HG03442 (cell line): ENCODE data around the gene SMG6.
"Not testable (repeated sequence)": the region's sequence is repeated elsewhere in the genome, so short reads cannot be mapped to it uniquely, and the experiment has no call there.

Experiments
- ATAC-seq: cut with Tn5 transposase; IDR thresholded peaks from one replicate; pipeline ENCODE4 v1.9.1; 2021; ENCODE audit warnings: mild to moderate bottlenecking, moderate library complexity; ENCODE audit not compliant: unreplicated experiment

Gene SMG6

DNA sequence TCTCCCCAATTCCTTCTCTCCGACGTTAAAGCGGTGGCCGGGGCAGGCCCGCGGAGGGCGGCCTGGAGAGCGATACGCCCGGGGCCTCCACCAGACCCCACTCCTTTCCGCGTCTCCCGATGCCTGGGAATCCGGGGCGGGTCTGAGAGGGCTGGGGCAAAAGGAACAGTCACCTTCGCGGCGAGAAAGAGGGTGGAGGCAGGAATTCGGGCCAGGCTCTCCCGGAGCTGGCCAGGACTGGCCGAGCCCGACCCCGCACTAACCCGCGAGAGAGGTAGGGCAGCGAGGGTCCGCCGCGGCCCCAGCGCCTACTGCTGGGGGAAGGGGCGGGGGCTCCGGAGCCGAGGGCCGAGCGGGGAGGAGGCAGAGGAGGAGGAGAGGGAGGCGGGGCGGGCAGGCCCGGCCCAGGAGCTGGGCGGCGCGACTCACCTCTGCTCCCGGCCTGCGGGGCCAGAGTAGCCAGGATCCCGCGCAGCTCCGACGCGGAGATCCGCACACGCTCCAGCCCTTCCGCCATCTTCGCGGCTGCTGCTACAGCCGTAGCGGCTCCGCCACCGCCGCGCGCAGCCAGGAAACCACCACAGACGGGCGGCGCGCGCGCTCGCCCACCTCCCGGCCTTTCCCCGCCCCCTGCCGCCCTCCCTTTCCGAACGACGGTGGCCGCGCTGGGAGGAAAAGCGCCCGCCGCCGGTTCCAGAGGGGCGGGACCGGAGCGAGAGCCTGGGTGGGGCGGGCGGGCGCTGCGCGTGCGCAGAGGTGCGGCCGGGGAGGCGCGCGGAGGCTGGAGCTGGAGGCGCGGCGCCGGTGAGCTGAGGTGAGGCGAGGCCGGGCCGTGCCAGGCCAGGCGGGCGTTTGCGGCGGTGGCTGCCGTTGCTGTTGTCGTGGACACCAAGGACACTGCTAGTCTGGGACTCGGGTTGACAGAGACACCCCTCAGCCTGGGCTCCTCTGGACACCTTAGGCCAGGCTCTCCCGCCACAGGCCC, at the start of gene SMG6, which contains the start of gene SRR:
Gene SMG6 (minus strand): TSS at position 582 of the 985 bp plus-strand sequence. CDS start 65 bp downstream, at position 517.
Gene SRR (plus strand): TSS at position 747 of the 985 bp plus-strand sequence. CDS start 11,611 bp downstream, outside the sequence.
- ATAC-seq: peak; percentile 70

- ATAC-seq: no peak
Observed at GRCh38 chr17:2351269-2351668, 47.7 kb upstream of the SMG6 start.

DNA sequence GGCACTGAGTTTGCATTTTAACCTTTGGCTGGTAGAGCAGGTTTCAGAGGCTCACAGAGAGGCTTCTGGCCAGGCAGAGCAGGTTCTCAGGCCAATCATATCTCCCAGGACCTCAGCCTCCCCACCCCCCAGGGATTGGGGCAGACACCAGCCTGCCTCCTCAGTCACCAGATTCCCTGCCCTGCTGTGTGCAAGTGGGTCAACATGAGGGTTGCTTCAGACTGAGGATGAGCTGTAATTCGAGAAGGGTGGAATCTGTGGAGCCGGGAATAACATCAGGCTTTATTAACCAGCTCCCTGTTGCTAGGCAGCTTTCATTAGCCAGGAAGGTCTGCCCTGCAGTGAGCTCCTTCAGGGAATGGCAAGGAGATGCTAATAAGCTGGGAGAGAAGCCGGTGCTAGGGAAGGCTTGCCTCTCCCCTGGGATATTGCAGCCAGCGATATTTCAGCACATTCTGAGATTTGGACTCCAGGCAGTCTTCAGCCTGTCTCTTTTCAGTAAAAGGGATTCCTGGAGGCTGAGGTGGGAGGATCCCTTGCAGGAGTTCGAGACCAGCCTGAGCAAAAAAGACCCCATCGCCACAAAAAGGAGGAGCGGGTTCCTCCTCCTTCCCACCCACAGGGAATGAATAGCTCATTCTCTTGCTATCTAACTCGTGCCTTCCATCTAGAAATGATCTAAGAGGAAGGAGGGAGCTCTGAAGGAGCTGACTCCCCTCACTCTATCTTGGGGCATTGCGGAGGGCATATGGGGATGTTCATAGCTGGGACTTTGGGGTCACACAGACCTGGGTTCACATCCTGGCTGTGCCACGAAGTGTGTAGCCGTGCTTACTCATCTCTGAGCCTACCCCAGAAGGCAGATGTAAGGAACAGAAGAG, 44.5 kb upstream of the SMG6 start:
- ATAC-seq: no peak

GRCh38 chr17:2346475-2346874, 42.9 kb upstream of the SMG6 start:
- ATAC-seq: no peak

- ATAC-seq: no peak
Observed at GRCh38 chr17:2344528-2344927, 40.9 kb upstream of the SMG6 start.

GRCh38 chr17:2343421-2343820, 39.8 kb upstream of the SMG6 start:
- no peak for ATAC-seq

- ATAC-seq: no peak
Observed at GRCh38 chr17:2338315-2338657, 34.7 kb upstream of the SMG6 start.

DNA sequence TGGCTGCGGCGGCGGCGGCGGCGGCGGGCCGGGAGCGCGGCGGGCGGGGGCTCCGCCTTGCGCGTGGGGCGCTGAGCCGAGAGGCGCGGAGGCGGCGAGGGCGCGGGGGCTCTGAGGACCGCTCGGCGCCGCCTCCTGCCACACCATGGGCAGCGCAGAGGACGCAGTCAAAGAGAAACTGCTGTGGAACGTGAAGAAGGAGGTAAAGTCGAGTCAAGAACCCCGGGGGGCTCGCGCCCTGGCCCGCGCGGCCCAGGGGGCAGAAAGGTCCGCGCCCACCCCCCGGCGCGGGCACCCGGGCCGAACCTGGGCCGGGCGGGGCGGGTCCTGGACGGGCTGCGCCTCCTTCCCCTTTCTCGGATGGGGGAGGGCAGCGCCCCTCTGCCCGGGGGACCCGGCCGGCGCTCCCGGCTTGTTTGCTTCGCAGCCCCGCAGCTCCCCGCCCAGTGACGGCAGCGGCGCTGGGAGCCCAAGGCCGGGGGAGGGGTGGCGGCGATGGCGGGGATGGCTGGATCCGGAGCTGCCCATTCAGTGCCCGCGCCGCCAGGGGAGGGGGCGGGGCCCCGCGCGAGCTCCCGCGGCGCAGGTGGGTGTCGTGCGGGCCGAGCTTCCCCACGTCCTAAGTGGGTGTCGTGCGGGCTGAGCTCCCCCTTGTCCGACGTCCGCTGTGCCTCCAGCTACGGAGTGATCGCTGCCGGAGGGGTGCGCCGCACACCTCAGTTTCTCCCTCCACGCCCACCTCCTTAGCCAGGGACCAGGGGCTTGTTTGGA, 34.1 kb upstream of the SMG6 start:
- peak; percentile 20 for ATAC-seq

DNA sequence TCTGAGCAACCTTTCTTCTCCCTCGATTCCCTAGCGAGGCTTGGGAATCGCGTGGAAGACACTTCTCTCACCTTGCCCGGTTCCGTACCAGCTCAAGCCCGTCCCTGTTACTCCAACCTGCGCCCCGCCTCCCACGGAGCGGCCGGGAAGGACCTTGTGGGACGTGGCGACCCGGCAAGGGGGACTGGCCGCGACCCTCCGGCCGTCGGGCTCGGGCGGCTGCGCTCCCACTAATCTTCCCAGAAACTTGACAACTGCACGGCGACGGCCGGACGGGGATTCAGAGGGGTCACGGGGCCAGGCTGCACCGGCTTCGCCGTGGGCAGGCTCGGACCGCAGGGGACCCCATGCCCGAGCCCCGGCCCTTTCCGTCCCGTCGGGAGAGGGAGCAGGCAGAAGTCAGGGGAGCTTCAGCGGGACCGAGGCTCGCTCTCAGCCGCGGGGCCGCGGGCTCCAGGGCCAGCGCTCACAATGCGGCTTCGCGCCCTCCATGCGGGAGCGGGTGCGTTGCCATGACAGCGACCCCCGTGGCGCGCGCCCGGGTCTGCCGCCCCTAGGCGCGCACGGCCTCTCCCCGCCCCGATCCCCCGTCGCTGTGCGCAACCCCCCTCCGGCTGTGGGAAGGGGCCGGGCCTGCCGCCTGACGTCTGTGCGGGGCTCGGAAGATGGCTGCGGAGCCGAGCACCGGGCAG, 33.4 kb upstream of the SMG6 start, which contains the start of gene SGSM2:
Gene SGSM2 (plus strand): TSS at position 650 of the 692 bp plus-strand sequence. CDS start 188 bp downstream, outside the sequence.
- peak; percentile 27 for ATAC-seq

DNA sequence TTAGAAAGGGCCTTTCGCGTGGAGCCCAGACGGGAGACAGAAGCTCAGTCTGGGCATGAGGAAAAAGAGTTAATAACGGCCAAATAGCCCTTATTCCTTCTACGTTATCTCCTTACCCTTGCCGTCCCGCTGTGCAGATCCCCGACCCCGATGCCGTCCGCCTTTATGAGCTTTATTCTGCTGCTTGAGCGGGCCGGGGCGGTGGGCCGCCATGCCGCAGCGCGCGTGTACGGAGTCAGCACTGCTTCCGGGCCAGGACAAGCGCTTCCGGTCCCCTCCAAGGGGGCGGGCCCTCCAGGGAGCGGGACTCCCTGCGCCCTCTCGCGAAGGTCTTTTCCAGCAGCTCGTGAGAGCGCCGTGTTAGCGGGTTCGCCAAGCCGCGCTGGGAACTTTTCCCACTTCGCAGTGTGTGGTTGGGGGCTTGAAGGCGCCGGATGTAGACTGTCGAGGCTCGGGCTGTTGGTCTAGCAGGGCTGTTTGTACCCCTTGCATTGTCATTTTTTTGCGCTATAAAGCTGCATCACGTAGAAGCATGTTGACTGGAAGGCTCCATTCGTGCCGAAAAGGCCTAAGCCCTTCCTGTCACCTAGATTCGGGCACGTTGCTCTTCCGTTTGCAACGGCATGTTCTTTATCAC, 32.7 kb upstream of the SMG6 start, which contains the start of gene TSR1:
Gene TSR1 (minus strand): TSS at position 243 of the 637 bp plus-strand sequence. CDS start 30 bp downstream, at position 213.
- peak; percentile 68 for ATAC-seq

DNA sequence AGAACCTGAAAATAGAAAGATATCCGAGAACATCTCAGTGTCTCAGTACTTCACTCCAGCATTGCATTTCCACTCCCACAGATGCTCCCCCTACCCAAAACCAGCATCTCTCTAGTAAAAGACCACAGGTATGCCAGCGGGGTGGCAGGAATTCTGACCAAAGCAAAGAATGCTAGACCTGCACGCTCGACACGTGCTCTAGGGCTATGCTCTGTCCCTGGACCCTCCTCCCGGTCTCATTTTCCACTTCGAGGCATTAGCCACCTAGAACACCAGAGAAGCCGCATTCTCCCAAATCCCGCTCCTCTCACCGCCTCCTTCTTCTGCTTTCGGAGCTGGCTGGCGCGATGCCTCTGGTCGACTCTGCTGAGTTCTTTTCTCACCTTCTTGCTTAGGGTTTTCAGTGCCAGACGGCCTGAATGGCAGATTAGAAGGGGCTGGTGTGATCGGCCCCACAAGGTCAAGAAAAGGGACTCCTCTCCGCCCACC, 32.2 kb upstream of the SMG6 start:
- no peak for ATAC-seq

GRCh38 chr17:2331303-2331702, 27.7 kb upstream of the SMG6 start:
- ATAC-seq: no peak

DNA sequence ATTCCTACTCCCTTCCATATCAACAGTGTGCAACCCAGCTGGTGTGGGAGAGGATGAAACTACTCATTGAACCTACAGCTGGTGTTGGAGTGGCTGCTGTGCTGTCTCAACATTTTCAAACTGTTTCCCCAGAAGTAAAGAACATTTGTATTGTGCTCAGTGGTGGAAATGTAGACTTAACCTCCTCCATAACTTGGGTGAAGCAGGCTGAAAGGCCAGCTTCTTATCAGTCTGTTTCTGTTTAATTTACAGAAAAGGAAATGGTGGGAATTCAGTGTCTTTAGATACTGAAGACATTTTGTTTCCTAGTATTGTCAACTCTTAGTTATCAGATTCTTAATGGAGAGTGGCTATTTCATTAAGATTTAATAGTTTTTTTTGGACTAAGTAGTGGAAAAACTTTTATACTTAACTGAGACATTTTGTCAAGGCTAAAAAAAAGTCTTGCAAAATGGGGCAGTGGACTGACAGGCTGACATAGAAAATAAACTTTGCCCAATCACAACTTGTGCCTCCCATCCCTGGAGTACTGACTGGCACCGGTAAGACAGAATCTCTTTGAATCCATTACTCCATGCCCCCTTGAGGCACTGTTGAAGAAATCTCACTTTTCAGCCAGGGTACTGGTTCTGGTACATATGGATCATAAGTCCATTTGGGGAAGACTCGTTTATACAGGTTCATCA, 20.2 kb upstream of the SMG6 start:
- no peak for ATAC-seq

GRCh38 chr17:2321399-2321798, 17.8 kb upstream of the SMG6 start:
- ATAC-seq: no peak

DNA sequence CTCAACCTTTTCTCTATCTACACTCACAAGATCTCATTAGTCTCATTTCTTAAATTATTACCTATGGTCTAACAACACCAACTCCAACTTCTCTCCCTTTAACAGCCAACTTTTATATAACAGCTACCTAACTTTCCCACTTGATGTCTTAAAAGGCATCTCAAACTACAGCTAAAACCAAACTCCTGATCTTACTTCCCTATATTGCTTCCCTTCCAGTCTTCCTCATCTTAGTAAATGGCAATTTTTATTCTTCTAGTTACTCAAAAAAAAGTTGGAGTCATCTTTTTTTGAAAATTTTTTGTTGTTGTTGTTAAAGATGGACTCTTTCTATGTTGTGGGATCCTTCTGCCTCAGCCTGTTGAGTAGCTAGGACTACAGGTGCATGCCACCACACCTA, 15.5 kb upstream of the SMG6 start:
- ATAC-seq: no peak

DNA sequence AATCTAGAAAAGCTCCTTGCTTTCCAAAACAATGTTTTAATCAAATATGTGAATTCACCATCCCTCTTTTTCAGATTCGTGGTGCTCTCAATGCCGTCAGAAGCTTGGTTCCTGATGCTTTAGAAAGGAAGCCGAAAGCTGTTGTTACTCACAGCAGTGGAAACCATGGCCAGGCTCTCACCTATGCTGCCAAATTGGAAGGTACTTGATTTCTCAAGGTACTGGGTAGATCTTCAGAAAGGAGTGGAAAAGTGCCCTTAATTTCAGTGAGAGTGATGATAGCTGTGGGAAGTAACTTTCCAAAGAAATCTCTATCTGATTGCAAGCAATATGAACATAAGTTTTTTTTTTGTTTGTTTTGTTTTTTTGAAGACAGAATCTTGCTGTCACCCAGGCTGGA, 14.2 kb upstream of the SMG6 start:
- ATAC-seq: no peak

GRCh38 chr17:2316916-2317205, 13.3 kb upstream of the SMG6 start:
- ATAC-seq: not testable (repeated sequence)

DNA sequence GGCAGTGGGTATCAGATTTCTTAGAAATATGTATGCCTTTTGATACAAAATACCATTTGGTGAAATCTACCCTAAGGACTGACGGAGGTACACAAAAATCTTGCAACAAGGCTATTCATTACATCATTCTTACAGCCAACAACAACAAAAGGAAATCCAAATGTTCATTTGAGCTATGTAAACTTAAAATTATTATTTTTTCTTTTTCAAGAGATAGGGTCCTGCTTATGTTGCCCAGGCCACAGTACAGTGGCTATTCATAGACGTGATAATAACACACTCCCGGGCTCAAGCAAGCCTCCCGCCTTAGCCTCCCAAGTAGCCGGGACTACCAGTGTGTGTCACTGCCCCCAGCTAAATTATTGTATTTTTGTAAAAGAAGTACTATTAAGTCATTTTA, 9.2 kb upstream of the SMG6 start:
- ATAC-seq: no peak
